HG02763 (cell line): ENCODE data around the gene RPS6KC1.
A peak's percentile ranks its signal among the peaks of the same experiment; 100 is the strongest.
"Not testable (repeated sequence)": the region's sequence is repeated elsewhere in the genome, so short reads cannot be mapped to it uniquely, and the experiment has no call there.

Source experiments
- ATAC-seq: cut with Tn5 transposase; IDR thresholded peaks from one replicate; pipeline ENCODE4 v1.9.1; 2021; ENCODE audit warnings: mild to moderate bottlenecking, moderate library complexity; ENCODE audit not compliant: unreplicated experiment

Gene RPS6KC1

DNA sequence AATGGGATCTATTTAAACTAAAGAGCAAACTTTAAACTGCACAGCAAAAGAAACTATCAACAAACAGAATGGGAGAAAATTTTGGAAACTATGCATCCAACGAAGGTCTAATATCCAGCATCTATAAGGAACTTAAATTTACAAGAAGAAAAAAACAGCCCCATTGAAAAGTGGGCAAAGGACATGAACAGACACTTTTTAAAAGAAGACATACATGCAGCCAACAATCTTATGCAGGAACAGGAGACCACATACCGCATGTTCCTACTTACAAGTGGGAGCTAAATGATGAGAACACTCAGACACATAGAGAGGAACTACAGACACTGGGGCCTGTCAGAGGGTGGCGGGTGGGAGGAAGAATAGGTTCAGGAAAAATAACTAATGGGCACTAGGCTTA, 149.6 kb downstream of the RPS6KC1 start:
- ATAC-seq = no peak

DNA sequence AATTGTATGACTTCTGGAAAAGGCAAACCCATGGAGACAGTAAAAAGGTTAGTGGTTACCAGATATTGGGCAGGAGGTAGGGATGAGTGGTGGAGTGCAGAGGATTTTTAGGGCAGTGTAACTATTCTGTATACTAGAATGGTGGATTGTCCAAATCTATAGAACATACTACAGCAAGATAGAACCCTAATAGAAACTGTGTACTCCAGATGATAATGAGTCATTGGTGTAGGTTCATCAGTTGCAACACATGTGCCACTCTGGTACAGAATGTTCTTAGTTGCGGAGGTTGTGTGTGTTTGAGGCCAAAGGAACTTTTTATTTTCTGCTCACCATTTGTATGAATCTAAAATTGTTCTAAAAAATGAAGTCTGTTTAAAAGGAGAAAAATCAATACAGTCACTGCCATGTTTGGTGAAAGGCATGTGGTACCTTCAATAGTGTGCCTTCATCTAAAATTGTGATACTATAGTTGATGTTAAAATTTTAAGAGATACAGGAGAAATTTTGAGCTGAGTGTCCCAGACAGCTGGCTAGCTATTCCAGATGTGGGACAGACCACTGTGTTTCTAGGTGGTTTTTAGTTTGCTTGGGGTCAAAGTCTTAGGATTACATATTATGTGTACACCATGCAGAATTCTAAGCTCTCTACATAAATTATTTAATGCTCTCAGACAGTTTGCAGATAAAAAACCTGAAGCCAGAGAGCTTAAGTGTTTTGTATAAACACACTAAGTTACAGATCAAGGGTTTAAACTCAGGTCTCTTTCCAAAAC, 150.5 kb downstream of the RPS6KC1 start:
- no peak for ATAC-seq

DNA sequence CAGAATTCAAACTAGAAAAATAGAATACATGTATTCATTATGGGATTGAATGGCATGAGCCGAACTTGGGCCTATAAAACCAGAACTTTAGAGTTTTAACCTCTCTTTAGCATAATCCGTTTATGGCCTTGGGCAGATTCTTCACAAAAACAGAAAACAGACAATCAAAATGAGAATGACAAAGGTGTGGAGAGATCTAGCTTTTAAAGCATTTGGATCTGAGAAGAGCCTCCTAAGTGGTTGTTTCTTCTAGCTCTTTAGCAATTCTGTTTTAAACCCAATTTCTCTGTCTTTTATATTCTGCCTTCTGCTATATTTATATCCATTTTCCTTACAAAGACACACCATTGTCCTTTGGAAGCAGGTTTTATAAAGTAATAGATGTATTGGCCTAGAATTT, 160.2 kb downstream of the RPS6KC1 start:
- ATAC-seq = no peak

DNA sequence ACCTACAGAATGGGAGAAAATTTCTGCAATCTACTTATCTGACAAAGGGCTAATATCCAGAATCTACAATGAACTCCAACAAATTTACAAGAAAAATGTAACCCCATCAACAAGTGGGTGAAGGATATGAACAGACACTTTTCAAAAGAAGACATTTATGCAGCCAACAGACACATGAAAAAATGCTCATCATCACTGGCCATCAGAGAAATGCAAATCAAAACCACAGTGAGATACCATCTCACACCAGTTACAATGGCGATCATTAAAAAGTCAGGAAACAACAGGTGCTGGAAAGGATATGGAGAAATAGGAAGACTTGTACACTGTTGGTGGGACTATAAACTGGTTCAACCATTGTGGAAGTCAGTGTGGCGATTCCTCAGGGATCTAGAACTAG, 168.0 kb downstream of the RPS6KC1 start:
- ATAC-seq = not testable (repeated sequence)

DNA sequence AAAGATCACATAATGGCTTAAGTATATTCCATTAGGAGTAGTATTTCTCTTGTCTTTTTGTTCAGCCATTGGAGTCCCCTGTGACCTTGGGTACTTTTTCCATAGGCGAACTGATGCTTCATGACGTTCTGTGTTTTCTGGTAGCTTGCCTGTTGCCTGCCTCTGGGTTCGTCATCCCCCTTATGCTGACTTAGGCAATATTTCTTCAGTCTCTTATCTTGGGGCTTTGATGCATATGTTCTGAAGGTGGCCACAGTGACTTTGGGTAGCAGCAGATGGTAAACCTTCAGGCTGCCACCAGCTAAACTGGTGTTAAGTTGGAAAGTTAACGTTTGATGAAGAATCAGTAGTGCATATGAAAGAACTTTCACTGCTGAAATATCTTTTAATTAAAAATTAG, 170.2 kb downstream of the RPS6KC1 start:
- ATAC-seq = no peak

DNA sequence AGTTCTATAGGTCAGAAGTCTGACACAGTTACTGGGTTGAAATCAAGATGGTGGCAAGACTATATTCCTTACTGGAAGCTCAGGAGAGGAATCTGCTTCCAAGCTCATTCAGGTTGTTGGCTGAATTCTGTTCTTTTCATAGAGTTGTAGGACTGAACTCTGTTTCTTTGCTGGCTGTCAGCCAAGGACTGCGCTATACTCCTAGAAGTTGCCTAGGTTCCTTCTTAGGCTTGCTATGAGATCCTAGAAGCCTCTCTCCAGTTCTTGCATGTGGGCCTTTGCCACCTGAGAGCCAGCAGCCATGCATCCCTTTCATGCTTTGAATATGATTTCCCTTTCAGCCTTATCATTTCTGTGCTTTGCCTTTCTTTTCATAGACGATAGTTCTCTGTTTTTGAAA, 176.4 kb downstream of the RPS6KC1 start:
- ATAC-seq = no peak

DNA sequence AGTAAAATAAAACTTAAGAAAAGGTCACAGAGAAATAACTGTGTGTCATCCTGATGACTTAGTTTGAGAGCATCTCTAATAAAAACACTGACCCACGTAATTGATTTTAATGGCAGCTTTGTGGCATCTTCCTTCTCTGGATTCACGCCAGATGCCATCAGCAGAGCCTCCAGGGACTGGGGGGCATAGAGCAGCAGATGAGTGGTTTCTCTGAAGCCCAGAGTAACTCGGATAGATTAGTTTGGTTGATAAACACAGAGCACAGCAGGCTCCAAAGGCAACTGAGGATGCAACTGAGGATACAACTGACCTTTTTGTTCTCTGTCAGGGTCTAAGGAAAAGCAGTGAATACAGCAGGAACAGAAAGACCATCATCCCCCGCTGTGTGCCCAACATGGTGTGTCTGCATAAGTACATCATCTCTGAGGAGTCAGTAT, 180.8 kb downstream of the RPS6KC1 start:
- ATAC-seq = no peak

DNA sequence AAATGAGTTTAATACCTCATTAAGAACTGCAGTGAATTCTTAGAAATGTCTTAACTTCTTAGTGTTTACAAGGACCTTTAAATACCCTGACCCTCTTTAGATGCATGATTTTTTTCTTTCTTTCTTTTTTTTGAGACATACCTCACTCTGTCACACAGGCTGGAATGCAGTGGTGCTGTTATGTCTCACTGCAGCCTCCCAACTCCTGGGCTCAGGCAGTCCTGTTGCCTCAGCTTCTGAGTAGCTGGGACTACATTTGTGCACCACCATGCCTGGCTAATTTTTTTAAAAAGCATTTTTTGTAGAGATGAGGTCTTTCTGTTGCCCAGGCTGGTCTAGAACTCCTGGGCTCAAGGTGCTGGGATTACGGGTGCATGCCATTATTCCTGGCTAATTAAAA, 191.8 kb downstream of the RPS6KC1 start:
- ATAC-seq = no peak

DNA sequence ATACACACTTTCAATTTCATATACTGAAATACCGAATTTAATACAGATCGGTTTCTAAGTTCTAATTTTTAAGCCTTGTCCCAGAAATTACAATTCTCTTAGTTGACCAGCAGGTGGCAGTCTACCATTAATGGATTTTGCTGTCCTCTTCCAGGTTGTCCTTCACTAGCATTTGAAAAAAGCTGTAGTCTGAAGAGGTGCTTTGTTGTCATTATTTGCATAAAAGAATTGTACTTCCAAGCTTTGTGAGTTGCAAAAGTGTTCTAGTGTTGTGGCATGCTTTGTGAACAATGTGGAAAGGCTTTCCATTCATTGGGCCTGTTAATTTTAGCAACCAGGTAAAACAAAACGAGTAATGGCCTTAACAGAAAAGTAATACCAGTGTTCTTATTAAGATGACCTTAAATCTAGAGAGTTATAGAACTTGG, 193.6 kb downstream of the RPS6KC1 start:
- ATAC-seq = no peak

DNA sequence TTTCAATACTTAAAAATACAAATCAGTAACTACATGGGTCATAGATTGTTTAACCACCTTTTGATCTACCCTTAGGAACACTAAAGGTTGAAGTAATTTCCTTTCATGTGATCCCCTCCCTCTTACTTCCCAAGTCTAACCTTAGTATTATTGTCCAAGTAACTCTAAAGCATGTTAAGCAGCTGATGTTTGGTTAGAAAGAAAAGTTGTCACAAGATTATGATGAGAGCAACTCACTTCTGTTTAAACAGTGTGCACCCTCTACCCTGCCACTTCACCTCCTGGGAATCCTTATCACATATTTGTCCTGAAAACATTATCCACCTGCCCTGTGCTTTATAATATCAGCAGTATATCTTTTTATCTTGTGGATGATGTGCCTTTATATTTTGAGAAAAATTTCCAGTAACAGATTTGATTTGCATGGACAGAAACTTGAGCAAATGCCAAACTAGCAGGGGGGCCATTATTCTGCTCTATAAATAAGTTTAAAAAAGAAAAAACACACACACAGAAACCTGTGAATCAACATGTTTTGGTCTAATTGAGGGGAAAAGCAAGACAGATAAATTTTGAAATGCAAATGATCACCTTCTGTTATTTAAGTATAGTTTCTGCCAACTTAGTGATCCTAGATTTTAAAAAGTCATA, 194.3 kb downstream of the RPS6KC1 start:
- no peak for ATAC-seq

DNA sequence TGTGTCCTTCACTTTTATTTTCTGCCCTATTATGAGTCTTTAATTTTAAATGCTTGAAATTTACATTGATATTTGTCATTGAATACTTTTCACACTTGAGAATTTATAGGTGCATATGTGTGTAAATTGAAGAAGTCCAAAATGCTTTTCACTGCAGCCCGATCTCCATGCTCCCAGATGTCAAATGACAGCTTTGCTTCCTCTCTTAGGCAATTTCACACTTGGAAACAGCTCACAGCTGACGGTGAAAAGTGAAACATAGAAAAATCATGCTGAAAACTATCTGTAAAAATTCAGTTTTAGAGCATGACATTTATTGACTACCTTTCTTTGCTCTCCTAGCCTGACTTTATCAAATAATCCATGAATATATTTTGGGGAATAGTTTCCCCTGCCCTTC, 196.0 kb downstream of the RPS6KC1 start:
- no peak for ATAC-seq

DNA sequence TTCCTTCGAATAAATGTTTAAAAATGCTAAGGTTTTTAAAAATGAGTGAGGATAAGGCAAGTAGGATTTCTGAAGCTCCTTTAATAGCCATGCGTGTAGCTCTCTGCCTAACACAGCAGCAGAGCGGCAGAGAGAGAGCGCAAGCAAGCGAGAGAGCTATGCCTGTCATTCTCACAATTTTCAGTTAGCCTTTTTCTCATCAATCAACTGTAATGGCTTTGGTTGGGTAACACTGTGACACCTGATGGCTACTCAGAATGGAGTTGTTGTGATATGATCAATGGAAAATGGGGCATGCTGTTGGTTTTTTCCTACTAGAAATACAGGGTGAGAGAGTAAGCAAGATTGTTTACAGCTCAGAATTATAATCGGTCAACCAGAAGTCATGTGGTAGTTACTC, 198.4 kb downstream of the RPS6KC1 start:
- ATAC-seq = no peak

DNA sequence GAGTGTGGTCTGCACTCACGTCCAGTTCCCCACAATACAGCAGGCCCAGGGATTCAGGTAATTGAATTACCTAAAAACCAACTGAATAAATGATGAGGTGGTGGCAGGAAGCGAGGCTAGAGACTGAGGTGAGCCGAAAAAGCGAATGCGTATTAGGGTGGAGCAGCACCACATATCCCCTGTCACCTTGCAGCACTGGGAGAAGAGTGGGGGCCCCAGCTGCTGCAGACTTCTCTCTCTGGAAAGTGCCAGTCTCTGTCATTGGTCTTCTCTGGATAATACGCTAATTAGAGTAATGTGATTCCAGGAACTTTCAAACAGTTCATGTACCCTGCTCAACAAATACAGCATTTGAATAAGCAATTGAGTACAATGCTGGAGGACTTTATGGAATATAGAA, 199.0 kb downstream of the RPS6KC1 start:
- no peak for ATAC-seq

DNA sequence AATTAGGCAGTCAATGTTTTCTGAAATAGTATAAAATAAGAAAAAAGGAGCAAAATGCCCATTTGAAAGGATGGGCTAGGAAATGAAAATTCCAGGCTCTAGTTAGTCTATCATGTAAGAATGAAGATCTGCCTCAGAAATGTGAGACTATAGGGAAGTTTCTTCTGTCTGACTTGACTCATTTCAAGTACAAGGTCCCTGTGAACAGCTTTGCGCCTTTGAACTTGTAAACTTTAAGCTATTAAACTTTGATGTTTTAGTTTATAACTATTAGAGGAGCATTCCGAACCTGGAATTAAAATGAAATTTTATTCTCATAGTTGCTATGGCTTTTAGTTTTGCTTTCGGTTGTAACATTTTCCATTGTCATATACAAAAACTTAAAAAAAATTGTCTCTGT, 199.4 kb downstream of the RPS6KC1 start:
- no peak for ATAC-seq

DNA sequence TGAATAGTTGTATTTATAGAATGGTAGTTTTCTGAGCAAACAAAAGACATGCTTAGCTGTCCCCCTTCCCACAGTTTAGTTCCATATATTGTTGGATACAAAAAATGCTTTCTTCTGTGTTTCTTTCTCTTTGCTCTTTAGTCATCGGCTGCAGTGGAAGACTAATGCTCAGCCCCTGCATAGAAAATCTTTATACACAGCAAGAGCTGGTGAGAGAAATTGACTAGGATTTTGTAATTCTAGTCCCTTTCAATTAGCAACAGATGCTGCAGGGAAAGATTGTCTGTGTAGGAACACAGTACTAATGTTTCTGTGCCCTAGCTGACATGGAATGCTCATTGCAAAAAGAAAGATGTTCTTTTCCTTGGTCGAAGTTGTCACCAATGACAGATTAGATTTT, 200.9 kb downstream of the RPS6KC1 start:
- ATAC-seq = no peak

DNA sequence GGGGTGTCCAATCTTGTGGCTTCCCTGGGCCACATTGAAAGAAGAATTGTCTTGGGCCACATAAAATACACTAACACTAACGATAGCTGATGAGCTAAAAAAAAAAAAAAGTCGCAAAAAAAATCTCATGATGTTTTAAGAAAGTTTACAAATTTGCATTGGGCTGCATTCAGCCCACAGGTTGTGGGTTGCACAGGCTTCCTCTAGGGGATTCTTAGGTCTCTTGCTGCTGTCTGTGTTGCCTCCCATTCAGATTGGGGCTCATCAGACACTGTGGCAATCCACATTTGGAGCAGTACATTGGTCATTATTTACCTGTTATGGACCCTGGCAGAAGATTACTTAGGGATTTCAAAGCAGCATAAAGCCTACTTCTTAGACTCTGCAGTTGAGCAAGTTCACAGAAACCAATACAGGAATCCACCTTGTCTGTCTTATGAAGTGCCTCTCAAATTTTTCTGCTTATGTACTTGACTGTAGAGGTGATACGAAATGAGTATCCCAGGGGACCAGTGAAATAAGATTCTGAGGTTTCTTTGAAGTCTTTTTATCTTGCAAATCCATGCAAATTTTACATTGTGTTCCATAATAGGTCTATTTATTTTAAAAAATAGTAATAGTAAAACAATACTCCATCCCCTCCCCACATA, 205.5 kb downstream of the RPS6KC1 start:
- ATAC-seq = peak; percentile 88

DNA sequence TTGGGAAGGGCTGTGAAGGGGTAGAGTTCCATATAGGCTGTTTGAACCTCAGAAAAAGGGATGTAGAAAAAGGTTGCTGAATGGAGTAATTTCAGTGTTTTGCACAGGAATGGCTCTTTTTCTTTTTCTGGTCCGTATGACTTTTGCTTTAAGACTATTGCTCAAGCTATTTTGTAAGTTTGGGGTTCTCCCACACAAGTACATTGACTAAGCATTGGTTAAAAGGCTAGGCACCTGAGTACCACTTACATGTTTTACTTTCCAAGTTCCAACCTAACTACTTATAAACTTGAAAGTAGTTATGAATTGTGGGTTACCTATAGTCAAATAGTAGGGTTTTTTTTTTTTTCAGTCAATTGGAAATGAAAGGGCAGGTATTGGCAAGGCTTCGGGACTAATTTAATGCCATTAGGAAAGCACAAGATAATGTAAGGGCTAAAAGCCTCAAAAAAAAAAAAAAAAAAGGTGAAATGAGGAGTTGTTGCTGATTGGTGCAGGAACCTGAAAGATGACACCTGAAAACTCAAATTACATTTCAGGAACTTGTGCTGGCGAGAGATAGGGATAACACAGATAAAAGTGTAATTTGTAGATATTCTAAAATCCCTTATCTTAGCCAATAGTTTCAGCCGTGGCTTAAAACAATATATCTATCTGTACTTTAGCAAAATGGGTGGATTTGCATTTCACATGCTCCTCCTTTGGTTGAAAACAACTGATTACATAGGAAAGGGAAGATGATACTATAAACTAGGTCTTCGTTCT, 209.5 kb downstream of the RPS6KC1 start:
- no peak for ATAC-seq

DNA sequence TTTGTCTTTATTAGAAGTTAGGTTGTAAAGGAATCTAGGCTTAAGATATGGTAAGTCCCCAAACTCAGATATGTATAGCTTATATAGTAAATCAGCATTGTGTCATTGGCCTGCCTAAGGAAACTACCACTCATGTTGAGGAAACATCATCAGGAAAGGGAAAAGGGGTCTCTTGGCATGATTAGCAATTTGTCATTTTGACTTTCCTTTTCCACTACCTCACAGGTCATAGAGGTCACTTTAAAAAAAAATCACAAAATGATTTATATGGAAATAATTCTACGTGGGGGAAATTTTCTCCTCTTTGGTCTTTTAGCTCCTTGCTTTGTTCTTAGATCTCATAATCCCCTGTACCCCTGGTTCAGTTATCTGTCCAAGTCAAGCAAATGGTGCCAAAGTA, 213.5 kb downstream of the RPS6KC1 start:
- no peak for ATAC-seq

DNA sequence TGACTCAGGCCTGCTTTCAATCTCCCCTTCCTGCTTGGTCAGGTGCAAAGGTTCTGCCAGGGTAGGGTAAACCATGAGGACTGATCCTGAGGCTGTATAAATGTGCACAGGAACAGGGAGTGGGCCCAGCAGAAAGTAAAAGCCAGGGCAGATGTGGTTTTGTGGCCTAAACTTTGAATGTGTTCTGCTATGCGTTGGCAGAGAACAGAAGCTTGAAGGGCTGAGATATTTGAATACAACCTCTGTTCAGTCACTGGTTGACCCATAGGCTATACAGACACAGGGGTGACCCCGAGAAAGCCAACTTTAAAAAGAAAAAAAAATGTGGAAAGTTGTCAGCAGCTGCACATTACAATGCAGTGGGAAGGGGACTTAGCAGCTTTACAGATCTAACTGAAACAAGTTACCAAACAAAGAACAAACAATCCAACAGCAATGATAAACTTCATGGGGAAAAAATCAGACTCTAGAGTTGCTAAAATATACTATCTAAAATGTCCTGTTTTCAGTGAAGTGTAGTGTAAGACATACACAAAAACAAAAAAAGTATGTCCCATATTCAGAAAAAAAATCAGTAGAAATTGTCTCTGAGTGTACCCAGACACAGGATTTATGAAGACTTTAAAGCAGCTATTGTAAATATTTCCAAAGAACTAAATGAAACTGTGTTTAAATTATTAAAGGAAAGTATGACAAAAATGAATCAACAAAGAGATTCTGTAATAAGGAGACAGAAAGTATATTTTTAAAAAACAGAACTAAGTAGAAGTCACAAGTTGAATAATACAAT, 216.1 kb downstream of the RPS6KC1 start:
- no peak for ATAC-seq

DNA sequence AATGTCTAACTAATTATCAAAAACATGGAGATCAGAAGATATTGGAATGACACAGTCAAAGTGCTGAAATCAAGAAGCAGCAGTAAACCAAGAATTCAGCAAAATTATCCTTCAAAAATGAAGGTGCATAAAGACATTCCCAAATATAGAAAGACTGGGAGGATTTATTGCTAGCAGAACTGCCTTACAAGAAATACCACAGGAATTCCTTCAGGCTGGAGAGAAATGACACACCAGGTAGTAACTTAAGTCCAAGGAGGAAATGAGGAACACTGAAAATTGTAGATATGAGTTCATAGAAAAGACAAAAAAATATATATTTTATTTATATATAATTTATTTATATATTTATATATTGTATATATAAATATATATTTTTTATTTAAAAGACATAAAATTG, 217.2 kb downstream of the RPS6KC1 start:
- no peak for ATAC-seq

DNA sequence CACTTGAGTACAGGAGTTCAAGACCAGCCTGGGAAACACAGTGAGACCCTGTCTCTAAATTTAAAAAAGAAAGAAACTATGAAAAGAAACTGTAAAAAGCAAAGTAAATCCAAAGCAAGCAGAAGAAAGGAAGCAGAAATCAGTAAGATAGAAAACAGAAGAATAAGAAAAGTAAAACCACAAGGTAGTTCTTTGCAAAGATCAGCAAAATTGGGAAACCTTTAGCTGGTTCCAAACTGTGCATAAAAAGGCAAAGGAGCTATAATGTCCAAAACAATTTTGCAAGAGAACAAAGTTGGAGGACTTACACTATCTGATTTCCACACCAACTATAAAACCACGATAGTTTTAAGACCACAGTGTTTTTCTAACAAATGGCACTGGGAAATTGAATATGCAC, 218.8 kb downstream of the RPS6KC1 start:
- ATAC-seq = no peak
